Measurements from ENCODE around the gene CDK6. TPM values are rescaled to one million over a fixed set of nuclear protein-coding genes. Genes with fewer than 3 reads are reported as not detected.

The CDK6 gene
- total RNA-seq, 2 donors from 2014 or later, result 28.5 to 36.6 TPM

DNA sequence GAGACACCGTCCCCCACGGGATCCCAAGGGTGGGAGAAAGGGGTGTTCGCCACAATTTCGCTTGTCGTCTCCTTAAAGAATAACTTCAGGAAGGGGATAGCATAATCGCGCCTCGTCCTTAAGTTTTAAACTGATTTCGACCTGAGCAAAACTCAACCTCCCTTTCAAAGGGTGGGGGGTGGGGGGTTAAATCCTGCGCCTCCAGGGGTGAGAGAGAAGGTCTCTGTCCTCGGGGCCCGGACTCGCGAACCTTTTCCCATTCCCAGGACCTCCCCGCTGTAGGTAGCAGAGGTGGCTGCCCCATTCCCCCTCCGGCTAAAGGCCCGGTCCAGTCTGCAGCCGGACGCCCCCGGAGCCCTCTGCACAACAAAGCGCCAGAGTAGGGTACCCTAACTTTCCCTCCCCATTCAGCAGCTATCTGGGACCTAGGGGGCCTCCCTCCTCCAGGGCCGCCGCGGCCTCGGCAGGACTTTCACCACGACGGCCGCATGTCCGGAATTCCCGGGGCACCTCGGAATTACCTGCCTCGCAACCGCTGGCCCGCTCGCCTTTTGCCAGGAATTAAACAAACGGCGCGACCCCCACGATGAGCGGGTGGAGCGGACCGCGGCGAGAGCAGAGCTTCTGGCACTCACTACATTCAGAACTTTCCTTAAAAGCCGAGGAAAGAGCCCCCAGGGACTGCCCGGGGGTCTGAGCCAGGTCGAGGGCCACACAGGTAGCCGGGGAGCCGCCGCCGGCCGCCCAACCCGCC lies 1.7 kb downstream of the CDK6 start:
- Histone ChIP-seq H3K27ac (ENCODE audit: low read depth, low read length) (peak overlapping the region; percentile 87), H3K27me3 (ENCODE audit: control insufficient read depth, insufficient read depth, low read length, poor library complexity, severe bottlenecking) (no peaks in the 10 kb centered on the region), H3K4me1 (ENCODE audit: control insufficient read depth, insufficient read depth, low read length) (peaks cover 7% of the 10 kb centered on the region), H3K4me3 (ENCODE audit: low read length) (peak overlapping the region; percentile 95), H3K9ac (ENCODE audit: extremely low read depth, low read length, poor library complexity, severe bottlenecking) (peak overlapping the region; percentile 62), H3K36me3 (ENCODE audit: control insufficient read depth, insufficient read depth, low read length) (peaks cover 17% of the 10 kb centered on the region), H3K9me3 (ENCODE audit: control insufficient read depth, low read length) (no peaks in the 10 kb centered on the region)
- Mint-ChIP-seq H3K4me1 (peaks cover 32% of the 10 kb centered on the region), H3K27ac (peak overlapping the region; percentile 92), H3K27me3 (ENCODE audit: insufficient read depth) (peaks cover 5% of the 10 kb centered on the region), H3K36me3 (ENCODE audit: low read depth) (peaks cover 2% of the 10 kb centered on the region), H3K4me3 (peak overlapping the region; percentile 87), H3K9me3 (no peaks in the 10 kb centered on the region)
- TF ChIP-seq, protein P1, sequence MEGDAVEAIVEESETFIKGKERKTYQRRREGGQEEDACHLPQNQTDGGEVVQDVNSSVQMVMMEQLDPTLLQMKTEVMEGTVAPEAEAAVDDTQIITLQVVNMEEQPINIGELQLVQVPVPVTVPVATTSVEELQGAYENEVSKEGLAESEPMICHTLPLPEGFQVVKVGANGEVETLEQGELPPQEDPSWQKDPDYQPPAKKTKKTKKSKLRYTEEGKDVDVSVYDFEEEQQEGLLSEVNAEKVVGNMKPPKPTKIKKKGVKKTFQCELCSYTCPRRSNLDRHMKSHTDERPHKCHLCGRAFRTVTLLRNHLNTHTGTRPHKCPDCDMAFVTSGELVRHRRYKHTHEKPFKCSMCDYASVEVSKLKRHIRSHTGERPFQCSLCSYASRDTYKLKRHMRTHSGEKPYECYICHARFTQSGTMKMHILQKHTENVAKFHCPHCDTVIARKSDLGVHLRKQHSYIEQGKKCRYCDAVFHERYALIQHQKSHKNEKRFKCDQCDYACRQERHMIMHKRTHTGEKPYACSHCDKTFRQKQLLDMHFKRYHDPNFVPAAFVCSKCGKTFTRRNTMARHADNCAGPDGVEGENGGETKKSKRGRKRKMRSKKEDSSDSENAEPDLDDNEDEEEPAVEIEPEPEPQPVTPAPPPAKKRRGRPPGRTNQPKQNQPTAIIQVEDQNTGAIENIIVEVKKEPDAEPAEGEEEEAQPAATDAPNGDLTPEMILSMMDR (conservative IDR thresholded peaks at IDR 0.05), result no peak
- DNase-seq, result peak; percentile 87
- 0% methylated on average over 17 to 53 of the region's 53 CpGs for WGBS, 2 experiments (ENCODE audit: insufficient coverage in 1 of 2, insufficient read length in 1 of 2)

DNA sequence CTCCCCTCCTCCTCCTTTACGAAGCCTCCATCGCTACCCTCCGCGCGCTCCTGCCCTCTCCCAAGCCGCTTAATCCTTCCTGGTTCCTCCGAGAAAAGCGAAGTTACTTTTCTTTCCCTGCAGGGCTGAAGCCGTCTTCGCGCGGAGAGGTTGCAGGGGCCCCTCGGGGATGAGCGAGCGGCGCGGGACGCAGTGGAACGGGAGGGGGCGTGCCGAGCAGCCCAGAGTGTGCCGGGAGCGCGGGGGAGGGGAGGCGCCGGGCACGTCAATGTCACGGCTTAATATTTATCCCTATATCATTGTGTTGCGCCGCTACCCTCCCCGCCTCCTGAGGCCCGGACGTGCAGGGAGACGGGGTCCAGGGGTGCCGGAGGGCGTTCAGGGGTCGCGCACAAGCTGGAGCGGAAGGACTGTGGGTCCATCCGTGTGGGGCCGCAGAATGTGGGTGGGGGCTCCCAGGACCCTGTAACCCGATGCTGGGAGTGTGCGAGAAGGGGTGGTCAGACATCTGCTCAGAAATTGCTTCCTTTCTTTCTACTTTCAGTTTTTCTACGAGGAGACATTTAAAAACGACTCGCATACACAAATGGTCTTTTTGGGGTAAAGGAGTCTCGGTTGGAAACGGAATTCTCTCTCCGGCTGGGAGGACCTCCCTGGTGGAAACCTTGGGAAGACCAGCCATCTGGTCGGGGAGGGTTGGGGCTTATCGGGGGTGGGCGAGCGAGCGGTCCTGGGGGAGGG lies 2.4 kb downstream of the CDK6 start:
- H3K36me3 ChIP-seq (ENCODE audit: control insufficient read depth, insufficient read depth, low read length), result peaks cover 17% of the 10 kb centered on the region
- H3K9me3 Mint-ChIP-seq, result no peaks in the 10 kb centered on the region
- DNase-seq, result peak; percentile 85
- peak overlapping the region; percentile 87 for H3K27ac ChIP-seq (ENCODE audit: low read depth, low read length)
- H3K36me3 Mint-ChIP-seq (ENCODE audit: low read depth), result peaks cover 2% of the 10 kb centered on the region
- H3K27ac Mint-ChIP-seq, result peak overlapping the region; percentile 92
- H3K4me1 ChIP-seq (ENCODE audit: control insufficient read depth, insufficient read depth, low read length), result peaks cover 7% of the 10 kb centered on the region
- WGBS, 2 experiments (ENCODE audit: insufficient coverage in 1 of 2, insufficient read length in 1 of 2), result 0% methylated on average over 8 to 54 of the region's 54 CpGs
- peaks cover 3% of the 10 kb centered on the region for H3K27me3 Mint-ChIP-seq (ENCODE audit: insufficient read depth)
- H3K4me1 Mint-ChIP-seq, result peaks cover 32% of the 10 kb centered on the region
- no peaks in the 10 kb centered on the region for H3K27me3 ChIP-seq (ENCODE audit: control insufficient read depth, insufficient read depth, low read length, poor library complexity, severe bottlenecking)
- TF ChIP-seq, protein P1 (conservative IDR thresholded peaks at IDR 0.05), result peak; percentile 39
- peak overlapping the region; percentile 95 for H3K4me3 ChIP-seq (ENCODE audit: low read length)
- H3K4me3 Mint-ChIP-seq, result peak overlapping the region; percentile 87
- H3K9ac ChIP-seq (ENCODE audit: extremely low read depth, low read length, poor library complexity, severe bottlenecking), result peak overlapping the region; percentile 62
- H3K9me3 ChIP-seq (ENCODE audit: control insufficient read depth, low read length), result no peaks in the 10 kb centered on the region

DNA sequence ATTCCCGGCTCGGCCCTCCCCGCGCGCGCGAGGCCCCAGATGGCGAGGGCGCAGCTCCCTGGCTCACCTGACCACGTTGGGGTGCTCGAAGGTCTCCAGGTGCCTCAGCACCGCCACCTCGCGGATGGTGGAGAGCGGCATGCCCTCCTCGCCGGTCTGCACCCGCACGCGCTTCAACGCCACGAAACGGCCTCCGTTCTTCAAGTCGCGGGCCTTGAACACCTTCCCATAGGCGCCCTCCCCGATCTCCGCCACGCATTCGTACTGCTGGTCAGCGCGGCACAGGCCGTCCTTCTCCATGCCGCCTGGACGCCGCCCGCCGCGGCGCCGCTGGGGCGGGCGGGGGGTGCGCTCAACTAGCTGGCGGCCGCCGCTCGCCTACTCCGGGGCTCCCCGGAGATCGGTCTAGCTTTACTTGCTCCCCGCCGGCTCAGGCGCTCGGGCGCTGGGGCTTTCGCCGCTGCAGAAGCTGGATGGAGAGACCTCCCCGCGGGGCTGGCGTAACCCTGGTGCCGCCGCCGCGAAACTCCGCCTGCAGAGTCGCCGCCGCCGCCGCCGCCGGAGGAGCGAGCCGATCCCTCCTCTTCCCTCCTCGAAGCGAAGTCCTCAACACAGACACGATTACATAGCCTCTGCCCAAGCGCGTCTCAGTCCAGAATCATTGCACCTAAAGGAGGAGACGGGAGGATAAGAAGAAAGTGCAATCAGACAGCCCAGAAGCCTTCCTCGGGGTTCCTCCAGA lies 3.2 kb downstream of the CDK6 start:
- Mint-ChIP-seq H3K36me3 (ENCODE audit: low read depth) (peaks cover 2% of the 10 kb centered on the region), H3K27me3 (ENCODE audit: insufficient read depth) (peaks cover 3% of the 10 kb centered on the region), H3K27ac (peak overlapping the region; percentile 92), H3K9me3 (no peaks in the 10 kb centered on the region), H3K4me1 (peaks cover 30% of the 10 kb centered on the region), H3K4me3 (peak overlapping the region; percentile 87)
- peak overlapping the region; percentile 62 for H3K9ac ChIP-seq (ENCODE audit: extremely low read depth, low read length, poor library complexity, severe bottlenecking)
- no peaks in the 10 kb centered on the region for H3K9me3 ChIP-seq (ENCODE audit: control insufficient read depth, low read length)
- WGBS, 2 experiments (ENCODE audit: insufficient coverage in 1 of 2, insufficient read length in 1 of 2), result 0% methylated on average over 7 to 83 of the region's 83 CpGs
- H3K27me3 ChIP-seq (ENCODE audit: control insufficient read depth, insufficient read depth, low read length, poor library complexity, severe bottlenecking), result no peaks in the 10 kb centered on the region
- H3K36me3 ChIP-seq (ENCODE audit: control insufficient read depth, insufficient read depth, low read length), result peaks cover 22% of the 10 kb centered on the region
- TF ChIP-seq, protein P1 (conservative IDR thresholded peaks at IDR 0.05), result peak; percentile 97
- peak overlapping the region; percentile 87 for H3K27ac ChIP-seq (ENCODE audit: low read depth, low read length)
- peak; percentile 96 for DNase-seq
- H3K4me3 ChIP-seq (ENCODE audit: low read length), result peak overlapping the region; percentile 95
- H3K4me1 ChIP-seq (ENCODE audit: control insufficient read depth, insufficient read depth, low read length), result peaks cover 5% of the 10 kb centered on the region
